ENCODE results near the gene BSCL2. TPM values are rescaled to one million over a fixed set of nuclear protein-coding genes. Genes with fewer than 3 reads are reported as not detected.

Gene BSCL2
- total and polyA plus RNA-seq, 2 of the 13 experiments (the other 11 are each of a cell fraction or from before 2014, with no cell fraction given), result 19.5 to 21.1 TPM

- 0 out of 2 replicates have a peak, but pooled peaks have one; percentile 63 for TF ChIP-seq STAT6 (CRISPR knock-in tag; IDR thresholded peaks at IDR 0.05; ENCODE audit: borderline replicate concordance)
- peak; percentile 95 for TF ChIP-seq ZNF350 (CRISPR knock-in tag; IDR thresholded peaks at IDR 0.05; ENCODE audit: borderline replicate concordance, low read depth)
- TF ChIP-seq ZNF773 (CRISPR knock-in tag; IDR thresholded peaks at IDR 0.05; ENCODE audit: borderline replicate concordance), result no peak; the same call in 1 of the 2 replicates
- TF ChIP-seq MXI1 (IDR thresholded peaks at IDR 0.05; ENCODE audit: borderline replicate concordance, low read depth, low read length), result peak; percentile 24; the same call in 1 of the 3 replicates
- no peak for TF ChIP-seq AKNA (CRISPR knock-in tag; IDR thresholded peaks at IDR 0.05; ENCODE audit: borderline replicate concordance)
- no peak for TF ChIP-seq TCF7 (IDR thresholded peaks at IDR 0.05; ENCODE audit: low read depth)
- peak; percentile 55 for TF ChIP-seq HIVEP1 (CRISPR knock-in tag; IDR thresholded peaks at IDR 0.05)
- peak; percentile 30 for TF ChIP-seq ZNF407 (CRISPR knock-in tag; IDR thresholded peaks at IDR 0.05; ENCODE audit: not compliant biosample characterization)
- TF ChIP-seq GTF2F1 (IDR thresholded peaks at IDR 0.05; ENCODE audit: low read length), result no peak
- TF ChIP-seq SP1 (IDR thresholded peaks at IDR 0.05), result no peak
- TF ChIP-seq SP1 (CRISPR knock-in tag; IDR thresholded peaks at IDR 0.05), result 0 out of 2 replicates have a peak, but pooled peaks have one; percentile 7
- TF ChIP-seq RNF2 (conservative IDR thresholded peaks at IDR 0.05; ENCODE audit: low read depth), result no peak
- TF ChIP-seq NR2F1 (CRISPR knock-in tag; IDR thresholded peaks at IDR 0.05), result no peak
Measured at GRCh38 chr11:62671608-62672389, 35.4 kb downstream of the BSCL2 start, which contains the start of the genes LBHD1 and UQCC3 (continued).

All from HepG2 (cell line).